ENCODE measurements around the gene WSCD1. TPM values are rescaled to one million over a fixed set of nuclear protein-coding genes. Genes with fewer than 3 reads are reported as not detected.

Gene WSCD1
- total RNA-seq, 2 donors from 2014 or later = 1.8 to 5.5 TPM

GRCh38 chr17:6027342-6028024 lies 42.7 kb upstream of the WSCD1 start:
- Histone ChIP-seq H3K27ac (no peak overlapping the region), H3K4me3 (no peak overlapping the region), H3K27me3 (no peaks in the 10 kb centered on the region), H3K9me3 (no peaks in the 10 kb centered on the region), H3K4me1 (no peaks in the 10 kb centered on the region), H3K36me3 (no peaks in the 10 kb centered on the region)
- DNase-seq (ENCODE audit: low spot score) = no peak
- no peak for TF ChIP-seq CTCF (IDR thresholded peaks at IDR 0.05)

GRCh38 chr17:6028294-6028693 lies 41.9 kb upstream of the WSCD1 start:
- no peak for TF ChIP-seq CTCF (IDR thresholded peaks at IDR 0.05)
- Histone ChIP-seq H3K27me3 (no peaks in the 10 kb centered on the region), H3K36me3 (no peaks in the 10 kb centered on the region), H3K4me1 (no peaks in the 10 kb centered on the region), H3K4me3 (no peak overlapping the region), H3K27ac (no peak overlapping the region), H3K9me3 (no peaks in the 10 kb centered on the region)
- no peak for DNase-seq (ENCODE audit: low spot score)

- DNase-seq (ENCODE audit: low spot score) = no peak
- H3K4me1 ChIP-seq = no peaks in the 10 kb centered on the region
Measured at GRCh38 chr17:6035801-6036394, 34.3 kb upstream of the WSCD1 start.

GRCh38 chr17:6040504-6040903 lies 29.7 kb upstream of the WSCD1 start:
- no peak for DNase-seq (ENCODE audit: low spot score)
- no peaks in the 10 kb centered on the region for H3K9me3 ChIP-seq
- no peaks in the 10 kb centered on the region for H3K27me3 ChIP-seq
- no peaks in the 10 kb centered on the region for H3K36me3 ChIP-seq
- H3K4me3 ChIP-seq = no peak overlapping the region
- H3K27ac ChIP-seq = no peak overlapping the region
- no peaks in the 10 kb centered on the region for H3K4me1 ChIP-seq
- no peak for TF ChIP-seq CTCF (IDR thresholded peaks at IDR 0.05)

More at GRCh38 chr17:6035801-6036394, 34.3 kb upstream of the WSCD1 start:
- Histone ChIP-seq H3K4me3 (no peak overlapping the region), H3K36me3 (no peaks in the 10 kb centered on the region), H3K9me3 (no peaks in the 10 kb centered on the region), H3K27ac (no peak overlapping the region), H3K27me3 (no peaks in the 10 kb centered on the region)
- TF ChIP-seq CTCF (IDR thresholded peaks at IDR 0.05) = no peak

GRCh38 chr17:6041246-6041645 lies 28.9 kb upstream of the WSCD1 start:
- H3K27ac ChIP-seq = no peak overlapping the region
- no peak for TF ChIP-seq CTCF (IDR thresholded peaks at IDR 0.05)
- H3K4me3 ChIP-seq = no peak overlapping the region
- no peaks in the 10 kb centered on the region for H3K4me1 ChIP-seq
- H3K27me3 ChIP-seq = no peaks in the 10 kb centered on the region
- no peaks in the 10 kb centered on the region for H3K9me3 ChIP-seq
- no peak for DNase-seq (ENCODE audit: low spot score)
- no peaks in the 10 kb centered on the region for H3K36me3 ChIP-seq

All from right atrium auricular region (tissue), 2 donors.